Measurements from ENCODE around the gene SLC6A6.

GRCh38 chr3:14507305-14507741 lies 104.9 kb downstream of the SLC6A6 start:
- TF ChIP-seq POLR2A (IDR thresholded peaks at IDR 0.05) (no peak), CTCF (IDR thresholded peaks at IDR 0.05) (no peak)

Measured in body of pancreas (tissue), 4 donors.